ENCODE measurements around the gene CUL4A. TPM values are rescaled to one million over a fixed set of nuclear protein-coding genes. Genes with fewer than 3 reads are reported as not detected.
A peak's percentile ranks its signal among the peaks of the same experiment; 100 is the strongest.

Gene CUL4A
- total RNA-seq, 4 donors from 2014 or later = 83.9 to 206 (median 114) TPM

DNA sequence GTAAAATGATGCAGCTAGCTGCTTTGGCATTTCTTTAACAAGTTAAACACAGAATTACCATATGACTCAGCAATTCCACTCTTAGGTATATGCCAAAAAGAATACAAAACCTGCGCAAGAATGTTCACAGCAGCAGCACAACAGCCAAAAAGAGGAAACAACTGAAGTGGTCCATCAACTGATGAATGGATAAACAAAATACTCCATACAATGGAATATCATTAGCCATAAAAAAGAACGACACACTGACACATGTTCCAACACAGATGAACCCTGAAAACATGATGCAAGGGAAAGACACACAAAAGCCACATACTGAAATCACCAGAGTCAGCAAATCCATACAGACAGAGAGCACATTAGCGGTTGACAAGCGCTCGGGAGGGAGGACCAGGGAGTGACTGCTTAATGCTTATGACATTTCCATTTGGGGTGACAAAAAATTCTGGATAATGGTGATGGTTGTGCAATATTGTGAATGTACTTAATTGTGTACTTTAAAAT lies 3.9 kb upstream of the CUL4A start:
- H3K27ac ChIP-seq = no peak overlapping the region
- no peaks in the 10 kb centered on the region for H3K9me3 ChIP-seq
- H3K27me3 ChIP-seq = no peaks in the 10 kb centered on the region
- peaks cover 0 to 32% (median 11%) of the 10 kb centered on the region in 4 donors for H3K4me1 ChIP-seq
- H3K36me3 ChIP-seq = no peaks in the 10 kb centered on the region
- TF ChIP-seq, protein P1, sequence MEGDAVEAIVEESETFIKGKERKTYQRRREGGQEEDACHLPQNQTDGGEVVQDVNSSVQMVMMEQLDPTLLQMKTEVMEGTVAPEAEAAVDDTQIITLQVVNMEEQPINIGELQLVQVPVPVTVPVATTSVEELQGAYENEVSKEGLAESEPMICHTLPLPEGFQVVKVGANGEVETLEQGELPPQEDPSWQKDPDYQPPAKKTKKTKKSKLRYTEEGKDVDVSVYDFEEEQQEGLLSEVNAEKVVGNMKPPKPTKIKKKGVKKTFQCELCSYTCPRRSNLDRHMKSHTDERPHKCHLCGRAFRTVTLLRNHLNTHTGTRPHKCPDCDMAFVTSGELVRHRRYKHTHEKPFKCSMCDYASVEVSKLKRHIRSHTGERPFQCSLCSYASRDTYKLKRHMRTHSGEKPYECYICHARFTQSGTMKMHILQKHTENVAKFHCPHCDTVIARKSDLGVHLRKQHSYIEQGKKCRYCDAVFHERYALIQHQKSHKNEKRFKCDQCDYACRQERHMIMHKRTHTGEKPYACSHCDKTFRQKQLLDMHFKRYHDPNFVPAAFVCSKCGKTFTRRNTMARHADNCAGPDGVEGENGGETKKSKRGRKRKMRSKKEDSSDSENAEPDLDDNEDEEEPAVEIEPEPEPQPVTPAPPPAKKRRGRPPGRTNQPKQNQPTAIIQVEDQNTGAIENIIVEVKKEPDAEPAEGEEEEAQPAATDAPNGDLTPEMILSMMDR (IDR thresholded peaks at IDR 0.05) = no peak
- no peak for TF ChIP-seq POLR2A (IDR thresholded peaks at IDR 0.05)
- H3K4me3 ChIP-seq = no peak overlapping the region
- DNase-seq = no peak

DNA sequence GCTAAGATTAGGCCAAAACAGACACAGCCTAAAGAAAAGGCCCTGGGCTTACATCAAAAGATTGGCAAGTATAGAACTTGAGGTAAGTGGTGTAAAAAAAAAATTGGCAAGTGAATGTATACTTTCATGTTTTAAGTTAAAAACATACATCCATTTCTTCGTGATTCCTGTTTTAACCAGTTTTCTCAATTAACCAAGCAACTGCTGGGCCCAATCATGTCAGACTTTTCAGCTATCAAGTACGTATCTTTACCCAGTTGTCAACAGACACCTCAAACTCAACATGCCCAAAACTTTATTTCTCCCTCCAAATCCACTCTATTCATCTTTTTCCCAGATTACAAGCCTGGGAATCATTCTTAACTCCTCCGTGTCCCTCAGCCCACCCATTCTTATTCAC lies 2.0 kb upstream of the CUL4A start:
- peak overlapping the region in 3 of 4 donors; percentile 98 to 99 (median 98) for H3K27ac ChIP-seq
- peaks cover 0 to 11% (median 0%) of the 10 kb centered on the region in 3 donors for H3K36me3 ChIP-seq
- H3K27me3 ChIP-seq = no peaks in the 10 kb centered on the region
- H3K4me3 ChIP-seq = peak overlapping the region; percentile 69 to 98 (median 84)
- H3K9me3 ChIP-seq = no peaks in the 10 kb centered on the region
- H3K4me1 ChIP-seq = peaks cover 0 to 46% (median 11%) of the 10 kb centered on the region in 4 donors
- TF ChIP-seq POLR2A (IDR thresholded peaks at IDR 0.05) = no peak
- TF ChIP-seq, protein P1 (IDR thresholded peaks at IDR 0.05) = no peak
- DNase-seq = no peak

DNA sequence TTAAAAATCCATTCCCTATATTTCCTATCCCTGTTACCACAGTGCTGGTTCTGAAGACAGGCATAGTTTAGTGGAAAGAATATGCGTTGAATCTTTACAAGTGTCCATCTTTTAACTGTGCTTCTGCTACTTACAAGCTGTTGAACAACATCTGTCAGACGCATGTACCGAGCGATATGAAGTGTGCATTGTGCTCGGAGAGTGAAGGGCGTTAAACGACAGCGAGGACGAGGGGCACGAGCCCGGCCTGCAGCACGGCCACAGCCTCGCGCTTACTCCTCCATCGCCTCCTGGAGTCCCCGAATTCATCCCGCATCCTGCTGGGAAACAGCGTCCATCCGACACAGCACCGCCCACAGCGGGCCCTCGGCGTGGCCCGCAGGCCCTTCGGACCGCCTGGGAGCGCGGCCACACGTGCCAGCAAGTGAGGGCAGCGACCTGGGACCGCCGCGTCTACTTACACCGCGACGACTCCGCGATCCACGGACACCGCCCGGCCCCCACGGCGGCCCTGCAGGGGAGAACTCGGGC lies 1.5 kb upstream of the CUL4A start:
- Histone ChIP-seq H3K36me3 (peaks cover 0 to 11% (median 0%) of the 10 kb centered on the region in 3 donors), H3K9me3 (no peaks in the 10 kb centered on the region), H3K4me1 (peaks cover 0 to 46% (median 11%) of the 10 kb centered on the region in 4 donors), H3K27me3 (no peaks in the 10 kb centered on the region), H3K27ac (peak overlapping the region; percentile 98 to 100 (median 98)), H3K4me3 (peak overlapping the region; percentile 69 to 98 (median 84))
- TF ChIP-seq POLR2A (IDR thresholded peaks at IDR 0.05) = no peak
- TF ChIP-seq, protein P1 (IDR thresholded peaks at IDR 0.05) = no peak
- DNase-seq = no peak

DNA sequence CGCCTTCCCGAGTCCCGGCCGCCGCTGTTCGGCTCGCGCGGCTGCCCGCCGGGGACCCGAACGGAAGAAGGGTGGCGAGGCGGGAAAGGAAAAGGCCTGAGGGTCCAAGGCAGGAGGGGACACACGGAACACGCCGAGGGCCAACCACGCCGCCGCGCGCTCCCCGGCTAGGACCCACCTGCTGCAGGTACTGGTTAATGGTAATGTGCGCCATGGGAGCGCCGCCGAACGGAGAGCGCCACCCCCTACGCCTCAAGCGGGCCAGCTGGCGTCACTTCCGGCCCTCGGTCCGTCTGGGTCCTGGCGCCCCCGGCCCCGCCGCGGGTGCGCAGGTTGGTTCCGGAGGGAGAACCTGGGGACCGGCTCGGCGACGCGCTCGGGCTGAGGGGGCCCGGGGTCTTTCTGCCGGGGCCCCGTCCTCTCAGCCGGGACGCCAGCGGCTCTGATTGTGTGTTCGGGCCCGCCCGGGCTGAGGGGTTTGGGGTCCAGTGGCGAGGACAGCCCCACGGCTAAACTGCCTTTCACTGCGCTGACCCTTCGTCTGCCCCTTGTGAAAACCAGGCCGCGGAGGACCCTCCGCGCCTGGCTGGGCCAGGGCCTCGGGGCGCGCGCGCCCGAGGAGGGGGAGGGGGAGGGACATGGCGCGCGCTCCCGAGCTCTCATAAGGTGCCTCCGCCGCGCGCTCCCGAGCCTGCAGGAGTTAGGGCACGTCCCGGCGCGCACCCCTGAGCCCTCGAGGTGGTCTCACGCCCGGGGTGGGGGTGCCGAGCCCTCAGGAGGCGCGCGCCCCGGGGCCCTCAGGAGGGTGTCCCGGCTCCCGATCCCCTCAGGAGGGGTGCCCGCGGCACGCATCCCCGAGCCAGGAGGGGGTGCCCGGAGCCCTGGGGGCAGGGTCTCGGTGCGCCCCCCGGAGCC lies 735 bp upstream of the CUL4A start, which contains the start of gene PCID2:
Gene PCID2, minus strand, starts transcription at position 249 of the 915 bp plus-strand sequence. Its CDS starts 35 bp downstream, at position 214.
- peaks cover 0 to 11% (median 0%) of the 10 kb centered on the region in 3 donors for H3K36me3 ChIP-seq
- H3K4me1 ChIP-seq = peaks cover 0 to 46% (median 11%) of the 10 kb centered on the region in 4 donors

More for the DNA sequence above, 735 bp upstream of the CUL4A start, which contains the start of gene PCID2:
- no peaks in the 10 kb centered on the region for H3K27me3 ChIP-seq
- DNase-seq = peak; percentile 89 to 95 (median 95)
- TF ChIP-seq POLR2A (IDR thresholded peaks at IDR 0.05) = peak; percentile 66 to 69
- TF ChIP-seq, protein P1 (IDR thresholded peaks at IDR 0.05) = no peak
- peak within 1 kb of the TSS; percentile 98 to 100 (median 98) for H3K27ac ChIP-seq
- no peaks in the 10 kb centered on the region for H3K9me3 ChIP-seq
- peak within 1 kb of the TSS; percentile 69 to 98 (median 84) for H3K4me3 ChIP-seq

Data from Peyer's patch (tissue), 4 donors.